HG03066 (cell line): ENCODE measurements around the gene LONP2.
"Not testable (repeated sequence)": the region's sequence is repeated elsewhere in the genome, so short reads cannot be mapped to it uniquely, and the experiment has no call there.

ENCODE experiments used
- ATAC-seq: cut with Tn5 transposase; IDR thresholded peaks from one replicate; pipeline ENCODE4 v1.9.1; 2021; ENCODE audit warnings: low read depth; ENCODE audit not compliant: unreplicated experiment

LONP2 gene

GRCh38 chr16:48234630-48235029 is 9.5 kb upstream of the LONP2 start:
- ATAC-seq: no peak

DNA sequence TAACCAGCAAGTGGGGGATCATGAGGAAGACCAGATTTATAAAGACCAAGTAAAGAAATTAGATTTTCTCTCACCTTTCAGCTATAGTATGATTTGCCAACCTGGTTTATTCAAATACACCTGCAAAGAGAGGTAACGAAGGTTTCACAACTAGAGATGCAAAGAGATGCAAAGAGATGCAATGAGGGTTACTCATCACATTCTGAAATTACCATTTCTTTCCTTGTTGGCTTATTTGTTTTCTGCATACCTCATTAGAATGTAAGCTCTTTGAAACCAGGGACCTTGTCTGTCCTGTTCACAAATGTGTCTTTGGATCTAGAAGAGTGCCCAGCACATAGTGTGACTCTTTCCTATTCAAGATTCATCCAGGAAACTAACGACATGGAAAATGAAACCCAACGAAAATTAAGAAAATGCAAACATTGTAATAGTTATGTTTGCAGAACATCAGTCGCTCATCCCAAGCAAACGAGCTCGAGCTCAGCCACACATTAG is 9.0 kb upstream of the LONP2 start:
- ATAC-seq: no peak

DNA sequence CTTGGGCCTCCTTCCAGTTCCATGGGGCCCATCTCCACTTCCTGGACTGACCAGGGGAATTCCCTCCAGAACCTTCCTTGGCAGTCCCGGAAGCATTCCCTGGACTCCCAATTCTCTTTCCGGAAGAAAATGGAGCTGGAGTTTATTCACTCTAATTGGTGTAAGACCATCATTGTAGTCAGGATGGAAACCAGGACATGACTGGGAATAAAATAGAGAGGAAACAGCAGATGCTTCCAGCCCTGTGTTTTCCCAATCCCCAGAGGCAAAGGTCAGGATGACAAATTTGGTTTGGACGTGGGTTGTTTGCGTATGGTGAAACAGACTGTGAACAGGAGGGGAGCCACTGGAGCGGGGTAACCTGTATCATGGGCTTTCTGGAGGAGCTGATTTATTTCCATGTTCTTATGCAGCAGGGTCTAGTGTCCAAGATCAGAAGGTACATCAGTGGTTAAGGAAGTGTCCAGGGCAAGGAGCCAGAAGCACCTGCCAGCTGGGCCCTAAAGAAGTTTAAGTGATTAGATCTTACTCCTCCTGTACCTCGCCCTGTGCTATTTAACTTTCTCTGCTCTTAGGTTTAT is 8.5 kb upstream of the LONP2 start:
- ATAC-seq: no peak

DNA sequence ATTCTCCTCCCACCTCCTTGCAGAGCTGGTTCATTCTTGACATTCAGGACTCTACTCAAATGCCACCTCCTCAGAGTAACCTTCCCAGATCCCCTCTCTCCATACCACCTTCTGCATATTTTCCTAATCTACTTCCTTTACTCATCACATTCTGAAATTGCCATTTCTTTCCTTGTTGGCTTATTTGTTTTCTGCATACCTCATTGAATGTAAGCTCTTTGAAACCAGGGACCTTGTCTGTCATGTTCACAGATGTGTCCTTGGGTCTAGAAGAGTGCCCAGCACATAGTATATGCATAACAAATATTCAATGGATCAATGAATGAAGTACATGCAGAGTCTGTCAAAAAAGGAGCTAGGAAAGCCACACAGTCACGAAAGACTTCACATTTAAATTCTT is 7.8 kb upstream of the LONP2 start:
- no peak for ATAC-seq

GRCh38 chr16:48240147-48240546 is 4.0 kb upstream of the LONP2 start:
- ATAC-seq: not testable (repeated sequence)

- no peak for ATAC-seq
These were observed 729 bp downstream of the LONP2 start for GRCh38 chr16:48244863-48245195.

DNA sequence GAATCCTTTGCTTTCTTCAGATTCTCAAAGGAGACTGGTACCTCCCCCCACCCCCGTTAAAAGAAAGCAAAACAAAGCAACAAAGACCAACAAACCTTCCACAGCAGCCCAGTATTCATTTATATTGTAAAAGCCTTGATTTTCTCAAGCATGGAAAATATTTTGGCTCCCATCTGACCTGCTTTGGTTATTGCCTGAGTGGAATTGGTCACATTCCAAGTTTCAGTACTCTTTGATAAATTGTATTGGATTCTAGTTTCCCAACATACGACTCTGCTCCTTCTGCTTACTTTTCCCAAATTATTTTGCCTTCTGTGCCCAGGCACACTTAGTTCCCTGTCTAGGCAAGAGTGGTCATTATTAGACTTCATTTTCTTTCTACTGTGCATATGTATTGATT is 2.0 kb downstream of the LONP2 start:
- no peak for ATAC-seq

DNA sequence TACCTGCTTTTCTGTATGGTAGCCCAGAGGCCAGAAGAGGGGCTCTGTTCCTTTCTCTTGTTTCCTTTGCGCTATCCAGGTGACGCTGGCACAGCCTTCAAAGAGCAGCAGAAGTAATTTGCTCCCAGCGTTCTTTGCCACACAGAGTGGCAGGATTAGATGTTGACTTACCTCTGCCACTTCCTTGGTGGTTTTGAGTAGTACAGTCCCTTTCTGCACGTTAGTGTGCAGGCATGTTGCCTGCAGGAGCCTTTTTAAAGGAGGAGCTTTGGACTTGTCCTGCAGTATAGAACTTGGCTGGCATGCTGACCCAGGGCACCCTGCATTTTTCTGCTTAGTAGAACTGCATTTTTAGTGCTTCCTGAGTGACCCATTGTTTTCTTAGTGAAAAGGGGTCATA is 3.2 kb downstream of the LONP2 start, which contains the start of gene ABCC11:
Gene ABCC11 (minus strand): TSS at position 229 of the 400 bp plus-strand sequence. CDS start 15,618 bp downstream, outside the sequence.
- no peak for ATAC-seq

- no peak for ATAC-seq
These were observed 6.6 kb downstream of the LONP2 start for GRCh38 chr16:48250520-48251278.

DNA sequence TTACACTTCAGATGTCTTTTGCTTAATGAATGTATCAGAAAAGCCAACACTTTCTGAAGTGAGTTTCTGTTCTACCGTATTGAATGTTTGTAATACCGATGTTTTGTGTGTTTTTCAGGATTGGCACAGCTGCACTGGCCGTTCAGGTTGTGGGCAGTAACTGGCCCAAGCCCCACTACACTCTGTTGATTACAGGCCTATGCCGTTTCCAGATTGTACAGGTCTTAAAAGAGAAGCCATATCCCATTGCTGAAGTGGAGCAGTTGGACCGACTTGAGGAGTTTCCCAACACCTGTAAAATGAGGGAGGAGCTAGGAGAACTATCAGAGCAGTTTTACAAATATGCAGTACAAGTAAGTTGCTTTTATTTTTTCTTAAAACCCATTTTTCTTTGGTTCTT is 7.9 kb downstream of the LONP2 start:
- no peak for ATAC-seq

- no peak for ATAC-seq
These were observed 12.6 kb downstream of the LONP2 start for GRCh38 chr16:48256579-48257177.

GRCh38 chr16:48261569-48261968 is 17.5 kb downstream of the LONP2 start:
- ATAC-seq: no peak

- no peak for ATAC-seq
These were observed 18.5 kb downstream of the LONP2 start for GRCh38 chr16:48262631-48263030.

GRCh38 chr16:48269011-48269410 is 24.9 kb downstream of the LONP2 start:
- ATAC-seq: no peak

DNA sequence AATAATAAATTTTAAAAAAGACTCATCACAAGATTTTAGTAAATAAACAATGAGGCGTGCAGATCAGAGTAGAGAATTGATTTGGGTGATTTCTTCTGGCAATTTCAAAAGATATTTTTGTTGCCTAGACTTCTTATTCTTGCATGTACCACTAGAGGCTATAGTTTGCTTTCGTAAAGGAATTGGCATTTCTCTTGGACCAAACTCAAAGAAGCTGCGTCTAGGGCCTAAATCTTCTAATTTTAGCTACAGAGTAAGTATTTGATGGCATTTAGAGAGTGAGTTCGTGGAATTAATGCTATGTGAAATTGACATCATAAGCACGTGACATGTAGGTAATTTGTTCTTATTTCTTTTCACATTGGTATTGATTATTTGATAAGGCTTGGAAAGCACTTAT is 27.6 kb downstream of the LONP2 start:
- ATAC-seq: no peak

GRCh38 chr16:48272837-48273421 is 28.8 kb downstream of the LONP2 start:
- ATAC-seq: no peak

GRCh38 chr16:48274476-48274875 is 30.4 kb downstream of the LONP2 start:
- no peak for ATAC-seq

DNA sequence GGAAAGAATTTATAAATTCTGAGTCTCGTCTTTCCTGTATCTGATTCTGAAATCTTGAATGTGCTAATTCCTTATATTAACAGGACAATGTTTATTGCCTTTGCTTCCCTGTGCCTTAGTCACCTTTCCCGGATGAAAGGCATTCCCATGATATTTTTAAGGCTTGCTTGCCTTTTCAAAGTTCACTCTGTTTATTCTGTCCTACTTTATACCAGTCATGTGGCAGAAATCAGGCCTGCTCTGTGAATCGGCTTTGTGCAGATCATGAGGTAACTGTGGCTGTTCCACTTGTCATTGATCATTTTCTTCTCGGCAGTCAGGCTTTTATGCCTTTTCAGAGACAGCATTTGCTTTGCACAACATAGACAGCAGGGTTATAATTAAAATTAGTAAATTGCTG is 32.0 kb downstream of the LONP2 start:
- no peak for ATAC-seq

- no peak for ATAC-seq
These were observed 33.1 kb downstream of the LONP2 start for GRCh38 chr16:48277158-48277557.

- ATAC-seq: no peak
These were observed 35.1 kb downstream of the LONP2 start for GRCh38 chr16:48279199-48279598.

GRCh38 chr16:48280546-48280945 is 36.4 kb downstream of the LONP2 start:
- ATAC-seq: no peak
